Fibroblast of lung (primary cell): ENCODE results near the gene EMC6.

Source experiments
- EZH2 ChIP-seq: IDR thresholded peaks from 2 replicates; pipeline ENCODE4 v1.5.1; 2012; ENCODE audit warnings: low read length, control low read depth, mild to moderate bottlenecking; ENCODE audit errors: missing control alignments
- TF ChIP-seq, protein P1 (sequence below), 2 donors: IDR thresholded peaks in 1 of 2; conservative IDR thresholded peaks in 1 of 2; 1 replicate in 1 of 2; 2 replicates in 1 of 2; pipeline ENCODE4 v1.5.1; 2011 to 2012; ENCODE audit warnings: low read length in 2 of 2, control low read depth in 1 of 2, inconsistent platforms in 1 of 2, low read depth in 1 of 2, mild to moderate bottlenecking in 1 of 2

DNA sequence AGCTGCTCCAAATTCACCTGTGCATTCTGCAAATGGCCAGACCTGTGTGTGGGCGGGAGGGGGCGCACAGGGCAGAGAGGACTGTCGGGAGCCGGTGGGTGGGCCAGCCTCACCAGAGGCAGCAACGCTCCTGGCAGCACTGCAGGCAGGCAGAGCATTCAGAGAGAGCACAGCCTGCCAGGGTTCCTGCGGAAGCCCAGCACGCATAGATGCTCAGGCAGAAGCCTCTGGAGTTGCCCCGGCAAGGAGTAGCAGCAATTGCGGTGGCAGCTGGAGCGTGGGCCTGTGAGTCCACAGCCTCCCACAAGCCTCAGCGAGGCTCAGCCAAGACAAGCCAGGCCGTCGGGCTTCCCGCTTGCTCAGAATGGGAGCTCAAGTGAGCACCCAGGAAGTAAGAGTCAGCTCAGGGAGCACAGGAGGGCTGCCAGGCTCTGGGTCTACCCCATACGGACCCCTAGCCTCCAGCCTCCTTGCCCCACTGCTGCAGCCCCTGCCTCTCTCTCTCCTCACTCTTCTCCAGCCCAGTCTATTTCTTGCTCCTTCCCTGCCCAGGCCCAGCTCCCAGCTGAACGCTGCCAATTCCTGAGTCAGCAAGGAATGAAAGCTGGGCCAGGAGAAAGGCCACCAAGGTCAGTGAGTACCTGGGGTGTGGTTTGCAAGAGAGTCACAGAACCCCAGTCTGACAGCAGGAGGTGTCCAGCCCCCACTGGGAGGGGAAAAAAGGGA lies 9.6 kb downstream of the EMC6 start:
- TF ChIP-seq, protein P1, sequence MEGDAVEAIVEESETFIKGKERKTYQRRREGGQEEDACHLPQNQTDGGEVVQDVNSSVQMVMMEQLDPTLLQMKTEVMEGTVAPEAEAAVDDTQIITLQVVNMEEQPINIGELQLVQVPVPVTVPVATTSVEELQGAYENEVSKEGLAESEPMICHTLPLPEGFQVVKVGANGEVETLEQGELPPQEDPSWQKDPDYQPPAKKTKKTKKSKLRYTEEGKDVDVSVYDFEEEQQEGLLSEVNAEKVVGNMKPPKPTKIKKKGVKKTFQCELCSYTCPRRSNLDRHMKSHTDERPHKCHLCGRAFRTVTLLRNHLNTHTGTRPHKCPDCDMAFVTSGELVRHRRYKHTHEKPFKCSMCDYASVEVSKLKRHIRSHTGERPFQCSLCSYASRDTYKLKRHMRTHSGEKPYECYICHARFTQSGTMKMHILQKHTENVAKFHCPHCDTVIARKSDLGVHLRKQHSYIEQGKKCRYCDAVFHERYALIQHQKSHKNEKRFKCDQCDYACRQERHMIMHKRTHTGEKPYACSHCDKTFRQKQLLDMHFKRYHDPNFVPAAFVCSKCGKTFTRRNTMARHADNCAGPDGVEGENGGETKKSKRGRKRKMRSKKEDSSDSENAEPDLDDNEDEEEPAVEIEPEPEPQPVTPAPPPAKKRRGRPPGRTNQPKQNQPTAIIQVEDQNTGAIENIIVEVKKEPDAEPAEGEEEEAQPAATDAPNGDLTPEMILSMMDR (conservative IDR thresholded peaks at IDR 0.05 in 1 of 2, IDR thresholded peaks at IDR 0.05 in 1 of 2; ENCODE audit: low read depth in 1 of 2, low read length in 2 of 2) = no peak
- no peak for TF ChIP-seq EZH2
